ENCODE results near the gene CNKSR2.

DNA sequence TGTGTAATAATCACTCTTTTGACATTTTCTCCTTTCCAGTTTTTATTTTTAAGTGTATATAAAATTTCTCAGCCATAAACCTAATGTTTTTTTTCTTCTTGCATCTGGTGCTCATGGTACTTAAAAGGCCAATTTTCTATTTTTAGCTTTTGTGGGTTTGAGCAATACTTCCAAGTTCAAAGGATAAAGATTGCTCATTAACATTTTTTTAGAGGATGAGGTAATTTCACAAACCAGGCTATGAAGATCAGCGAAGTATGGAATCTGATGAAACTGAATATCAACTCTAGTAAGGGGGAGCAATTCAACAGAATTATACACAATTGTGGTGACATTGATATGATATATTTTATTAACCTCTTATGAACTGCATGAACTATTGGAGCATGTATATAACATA, 309.7 kb downstream of the CNKSR2 start:
- TF ChIP-seq EZH2 (IDR thresholded peaks at IDR 0.05) (no peak), POLR2AphosphoS5 (IDR thresholded peaks at IDR 0.05; ENCODE audit: borderline replicate concordance, low read depth, low read length) (no peak)
